ENCODE data around the gene AP3B1.

Gene AP3B1

GRCh38 chr5:77999399-77999798 is 295.1 kb downstream of the AP3B1 start:
- no peak overlapping the region for H2AFZ ChIP-seq (ENCODE audit: insufficient read depth, low read length, poor library complexity)
- H2BK120ac ChIP-seq (ENCODE audit: insufficient read depth, low read length, poor library complexity), result no peak overlapping the region
- no peaks in the 10 kb centered on the region for H3K27me3 ChIP-seq (ENCODE audit: insufficient read depth, low read length)
- H3K4me3 ChIP-seq (ENCODE audit: low read depth, low read length), result no peak overlapping the region
- H3K4ac ChIP-seq (ENCODE audit: low read depth, low read length), result no peak overlapping the region
- no peak overlapping the region for H3K4me2 ChIP-seq (ENCODE audit: low read length)
- no peak overlapping the region for H2BK12ac ChIP-seq (ENCODE audit: low read length)
- no peak overlapping the region for H3K23ac ChIP-seq (ENCODE audit: low read length)
- H3K9ac ChIP-seq (ENCODE audit: low read length), result no peak overlapping the region
- H3K79me2 ChIP-seq (ENCODE audit: control insufficient read depth, insufficient read depth, low read length, poor library complexity), result no peaks in the 10 kb centered on the region
- no peaks in the 10 kb centered on the region for H3K9me3 ChIP-seq (ENCODE audit: insufficient read depth, low read depth, low read length)
- H4K12ac ChIP-seq (ENCODE audit: low read depth, low read length), result no peak overlapping the region
- H3K27ac ChIP-seq (ENCODE audit: low read depth, low read length), result no peak overlapping the region
- H3K79me1 ChIP-seq (ENCODE audit: low read length), result no peaks in the 10 kb centered on the region
- H3K14ac ChIP-seq (ENCODE audit: low read length), result no peak overlapping the region
- no peak overlapping the region for H2BK5ac ChIP-seq (ENCODE audit: low read depth, low read length, poor library complexity)
- peaks cover 3 to 5% of the 10 kb centered on the region in 2 experiments for H3K36me3 ChIP-seq (ENCODE audit: control insufficient read depth in 1 of 2, insufficient read depth in 2 of 2, low read length in 2 of 2)
- no peak overlapping the region for H4K91ac ChIP-seq (ENCODE audit: low read depth, low read length)
- H4K8ac ChIP-seq (ENCODE audit: low read depth, low read length), result no peak overlapping the region
- no peak overlapping the region for H3K18ac ChIP-seq (ENCODE audit: low read length)
- peak in 1 of 2 donors; percentile 9 for DNase-seq
- H3K4me1 ChIP-seq (ENCODE audit: control insufficient read depth in 1 of 2, insufficient read depth in 2 of 2, low read length in 2 of 2), result no peaks in the 10 kb centered on the region
- no CpG with 5 or more reads among the region's 7 CpGs for WGBS (ENCODE audit: extremely low coverage, insufficient coverage, insufficient read length)
- no peak overlapping the region for H2AK5ac ChIP-seq (ENCODE audit: low read length)

- H2BK12ac ChIP-seq (ENCODE audit: low read length), result no peak overlapping the region
- no peaks in the 10 kb centered on the region for H3K27me3 ChIP-seq (ENCODE audit: insufficient read depth, low read length)
- H3K23ac ChIP-seq (ENCODE audit: low read length), result no peak overlapping the region
- no peak overlapping the region for H4K91ac ChIP-seq (ENCODE audit: low read depth, low read length)
- H2BK5ac ChIP-seq (ENCODE audit: low read depth, low read length, poor library complexity), result no peak overlapping the region
- H3K9ac ChIP-seq (ENCODE audit: low read length), result no peak overlapping the region
- no peak overlapping the region for H3K14ac ChIP-seq (ENCODE audit: low read length)
- H3K79me2 ChIP-seq (ENCODE audit: control insufficient read depth, insufficient read depth, low read length, poor library complexity), result no peaks in the 10 kb centered on the region
- no peaks in the 10 kb centered on the region for H3K9me3 ChIP-seq (ENCODE audit: insufficient read depth, low read depth, low read length)
- no peak overlapping the region for H2AFZ ChIP-seq (ENCODE audit: insufficient read depth, low read length, poor library complexity)
- peaks cover 3% of the 10 kb centered on the region in 2 experiments for H3K36me3 ChIP-seq (ENCODE audit: control insufficient read depth in 1 of 2, insufficient read depth in 2 of 2, low read length in 2 of 2)
- WGBS (ENCODE audit: extremely low coverage, insufficient coverage, insufficient read length), result no CpG with 5 or more reads among the region's 3 CpGs
- no peak overlapping the region for H4K8ac ChIP-seq (ENCODE audit: low read depth, low read length)
- no peak overlapping the region for H3K18ac ChIP-seq (ENCODE audit: low read length)
- no peak for DNase-seq
- no peak overlapping the region for H2AK5ac ChIP-seq (ENCODE audit: low read length)
- no peak overlapping the region for H4K12ac ChIP-seq (ENCODE audit: low read depth, low read length)
- no peak overlapping the region for H3K4ac ChIP-seq (ENCODE audit: low read depth, low read length)
- no peak overlapping the region for H3K4me2 ChIP-seq (ENCODE audit: low read length)
- H2BK120ac ChIP-seq (ENCODE audit: insufficient read depth, low read length, poor library complexity), result no peak overlapping the region
- no peaks in the 10 kb centered on the region for H3K79me1 ChIP-seq (ENCODE audit: low read length)
- no peaks in the 10 kb centered on the region for H3K4me1 ChIP-seq (ENCODE audit: control insufficient read depth in 1 of 2, insufficient read depth in 2 of 2, low read length in 2 of 2)
- H3K4me3 ChIP-seq (ENCODE audit: low read depth, low read length), result no peak overlapping the region
- H3K27ac ChIP-seq (ENCODE audit: low read depth, low read length), result no peak overlapping the region
These were observed 297.6 kb downstream of the AP3B1 start for GRCh38 chr5:77996943-77997342.

- no peak overlapping the region for H3K14ac ChIP-seq (ENCODE audit: low read length)
- peaks cover 3% of the 10 kb centered on the region in 2 experiments for H3K36me3 ChIP-seq (ENCODE audit: control insufficient read depth in 1 of 2, insufficient read depth in 2 of 2, low read length in 2 of 2)
- DNase-seq, result no peak
- H3K79me1 ChIP-seq (ENCODE audit: low read length), result no peaks in the 10 kb centered on the region
- H3K4me2 ChIP-seq (ENCODE audit: low read length), result no peak overlapping the region
- H4K12ac ChIP-seq (ENCODE audit: low read depth, low read length), result no peak overlapping the region
- H3K27me3 ChIP-seq (ENCODE audit: insufficient read depth, low read length), result no peaks in the 10 kb centered on the region
- H2AK5ac ChIP-seq (ENCODE audit: low read length), result no peak overlapping the region
- H3K23ac ChIP-seq (ENCODE audit: low read length), result no peak overlapping the region
- no peak overlapping the region for H4K91ac ChIP-seq (ENCODE audit: low read depth, low read length)
- no CpG with 5 or more reads among the region's 12 CpGs for WGBS (ENCODE audit: extremely low coverage, insufficient coverage, insufficient read length)
- no peak overlapping the region for H3K18ac ChIP-seq (ENCODE audit: low read length)
- H3K27ac ChIP-seq (ENCODE audit: low read depth, low read length), result no peak overlapping the region
- no peaks in the 10 kb centered on the region for H3K79me2 ChIP-seq (ENCODE audit: control insufficient read depth, insufficient read depth, low read length, poor library complexity)
- no peak overlapping the region for H2BK5ac ChIP-seq (ENCODE audit: low read depth, low read length, poor library complexity)
- no peak overlapping the region for H2BK12ac ChIP-seq (ENCODE audit: low read length)
- no peak overlapping the region for H3K9ac ChIP-seq (ENCODE audit: low read length)
- H2BK120ac ChIP-seq (ENCODE audit: insufficient read depth, low read length, poor library complexity), result no peak overlapping the region
- H3K4me3 ChIP-seq (ENCODE audit: low read depth, low read length), result no peak overlapping the region
- no peaks in the 10 kb centered on the region for H3K4me1 ChIP-seq (ENCODE audit: control insufficient read depth in 1 of 2, insufficient read depth in 2 of 2, low read length in 2 of 2)
- no peaks in the 10 kb centered on the region for H3K9me3 ChIP-seq (ENCODE audit: insufficient read depth, low read depth, low read length)
- H3K4ac ChIP-seq (ENCODE audit: low read depth, low read length), result no peak overlapping the region
- no peak overlapping the region for H4K8ac ChIP-seq (ENCODE audit: low read depth, low read length)
- H2AFZ ChIP-seq (ENCODE audit: insufficient read depth, low read length, poor library complexity), result no peak overlapping the region
These were observed 298.6 kb downstream of the AP3B1 start for GRCh38 chr5:77995793-77996409.

- Histone ChIP-seq H3K14ac (ENCODE audit: low read length) (no peak overlapping the region), H4K8ac (ENCODE audit: low read depth, low read length) (no peak overlapping the region), H3K23ac (ENCODE audit: low read length) (peak overlapping the region; percentile 49), H3K4me3 (ENCODE audit: low read depth, low read length) (no peak overlapping the region), H3K27me3 (ENCODE audit: insufficient read depth, low read length) (no peaks in the 10 kb centered on the region), H2BK120ac (ENCODE audit: insufficient read depth, low read length, poor library complexity) (no peak overlapping the region), H3K9me3 (ENCODE audit: insufficient read depth, low read depth, low read length) (no peaks in the 10 kb centered on the region), H2BK5ac (ENCODE audit: low read depth, low read length, poor library complexity) (no peak overlapping the region), H2AK5ac (ENCODE audit: low read length) (no peak overlapping the region), H3K79me1 (ENCODE audit: low read length) (no peaks in the 10 kb centered on the region), H4K12ac (ENCODE audit: low read depth, low read length) (no peak overlapping the region), H2BK12ac (ENCODE audit: low read length) (no peak overlapping the region), H2AFZ (ENCODE audit: insufficient read depth, low read length, poor library complexity) (no peak overlapping the region), H4K91ac (ENCODE audit: low read depth, low read length) (no peak overlapping the region), H3K18ac (ENCODE audit: low read length) (no peak overlapping the region), H3K27ac (ENCODE audit: low read depth, low read length) (no peak overlapping the region), H3K4me2 (ENCODE audit: low read length) (no peak overlapping the region), H3K4ac (ENCODE audit: low read depth, low read length) (no peak overlapping the region), H3K9ac (ENCODE audit: low read length) (no peak overlapping the region), H3K4me1 (ENCODE audit: control insufficient read depth in 1 of 2, insufficient read depth in 2 of 2, low read length in 2 of 2) (no peaks in the 10 kb centered on the region), H3K79me2 (ENCODE audit: control insufficient read depth, insufficient read depth, low read length, poor library complexity) (no peaks in the 10 kb centered on the region), H3K36me3 (ENCODE audit: control insufficient read depth in 1 of 2, insufficient read depth in 2 of 2, low read length in 2 of 2) (peaks cover 3% of the 10 kb centered on the region in 2 experiments)
- no peak for DNase-seq
- no CpG with 5 or more reads among the region's 3 CpGs for WGBS (ENCODE audit: extremely low coverage, insufficient coverage, insufficient read length)
These were observed 299.6 kb downstream of the AP3B1 start for GRCh38 chr5:77994943-77995342.
